Measurements from ENCODE around the gene TRIM31.

GRCh38 chr6:30100154-30100553, 12.7 kb downstream of the TRIM31 start:
- TF ChIP-seq EZH2phosphoT487 (IDR thresholded peaks at IDR 0.05; ENCODE audit: borderline replicate concordance, low read length) (no peak), CTCF (IDR thresholded peaks at IDR 0.05; ENCODE audit: low read depth, low read length, poor library complexity, severe bottlenecking) (no peak)

Measured in DOHH2 (cell line).